ENCODE measurements around the gene HSDL1.
A peak's percentile ranks its signal among the peaks of the same experiment; 100 is the strongest.

Gene HSDL1

GRCh38 chr16:84090211-84090610 lies 54.8 kb downstream of the HSDL1 start:
- DNase-seq (ENCODE audit: low spot score) = no peak
- TF ChIP-seq CTCF (IDR thresholded peaks at IDR 0.05; ENCODE audit: extremely low read depth, missing control alignments) = no peak

- DNase-seq (ENCODE audit: low spot score) = peak; percentile 62
Observed at GRCh38 chr16:84088695-84089395, 56.1 kb downstream of the HSDL1 start.

GRCh38 chr16:84087466-84088151 lies 57.4 kb downstream of the HSDL1 start:
- DNase-seq (ENCODE audit: low spot score) = no peak
- TF ChIP-seq CTCF (IDR thresholded peaks at IDR 0.05; ENCODE audit: extremely low read depth, missing control alignments) = no peak

More at GRCh38 chr16:84088695-84089395, 56.1 kb downstream of the HSDL1 start:
- TF ChIP-seq CTCF (IDR thresholded peaks at IDR 0.05; ENCODE audit: extremely low read depth, missing control alignments) = peak; percentile 47

GRCh38 chr16:84087001-84087400 lies 58.0 kb downstream of the HSDL1 start:
- DNase-seq (ENCODE audit: low spot score) = no peak
- no peak for TF ChIP-seq CTCF (IDR thresholded peaks at IDR 0.05; ENCODE audit: extremely low read depth, missing control alignments)

GRCh38 chr16:84086341-84086740 lies 58.6 kb downstream of the HSDL1 start:
- TF ChIP-seq CTCF (IDR thresholded peaks at IDR 0.05; ENCODE audit: extremely low read depth, missing control alignments) = no peak
- no peak for DNase-seq (ENCODE audit: low spot score)

GRCh38 chr16:84085773-84086172 lies 59.2 kb downstream of the HSDL1 start:
- TF ChIP-seq CTCF (IDR thresholded peaks at IDR 0.05; ENCODE audit: extremely low read depth, missing control alignments) = no peak
- peak; percentile 23 for DNase-seq (ENCODE audit: low spot score)

GRCh38 chr16:84085271-84085667 lies 59.7 kb downstream of the HSDL1 start:
- DNase-seq (ENCODE audit: low spot score) = no peak

More at GRCh38 chr16:84085271-84085667, 59.7 kb downstream of the HSDL1 start:
- TF ChIP-seq CTCF (IDR thresholded peaks at IDR 0.05; ENCODE audit: extremely low read depth, missing control alignments) = no peak

Measured in GM20000 (cell line).